Stomach (tissue), 9 donors: Measurements from ENCODE around the gene LMF2. TPM values are rescaled to one million over a fixed set of nuclear protein-coding genes. Genes with fewer than 3 reads are reported as not detected.

Source experiments
- DNase-seq, 2 donors: peaks; one replicate each; pipeline versions ENCODE4 v3.0.0 to v3.0.0-alpha.2; 2013 to 2019
- H3K27ac ChIP-seq, 5 donors: fragments of 200-600 bp in 4 of 5; sonication (generic) in 4 of 5; one replicate each; pipeline ENCODE4 v1.5.1; 2013 to 2019; ENCODE audit warnings: mild to moderate bottlenecking in 1 of 5, moderate library complexity in 1 of 5
- H3K27me3 ChIP-seq, 3 donors: fragments of 200-600 bp; sonication (generic); one replicate each; pipeline ENCODE4 v1.5.1; 2017 to 2019; ENCODE audit warnings: mixed run types in 1 of 3
- H3K36me3 ChIP-seq, 4 donors: fragments of 200-600 bp; sonication (generic); 1 replicate in 3 of 4; 2 replicates in 1 of 4; pipeline ENCODE4 v1.5.1; 2016 to 2019
- H3K4me1 ChIP-seq, 4 donors: fragments of 200-600 bp; sonication (generic); one replicate each; pipeline ENCODE4 v1.5.1; 2016 to 2019
- H3K4me3 ChIP-seq, 4 donors: fragments of 200-600 bp; sonication (generic) in 3 of 4; one replicate each; pipeline ENCODE4 v1.5.1; 2016 to 2019; ENCODE audit warnings: mild to moderate bottlenecking in 1 of 4
- H3K9me3 ChIP-seq, 4 donors: fragments of 200-600 bp; sonication (generic); one replicate each; pipeline ENCODE4 v1.5.1; 2016 to 2019
- CTCF ChIP-seq, 7 experiments: fragments of 450-650 bp in 4 of 7; fragments of 200-600 bp in 3 of 7; sonication (generic) in 3 of 7; IDR thresholded peaks; one replicate each; pipeline ENCODE4 v1.5.1; 2016 to 2019; ENCODE audit warnings: antibody characterized with exemption in 7 of 7, control low read depth in 2 of 7, mild to moderate bottlenecking in 1 of 7
- EP300 ChIP-seq: sonication (generic); formaldehyde crosslinking; IDR thresholded peaks from one replicate; pipeline ENCODE4 v1.6.1; 2017; ENCODE audit warnings: antibody characterized with exemption
- POLR2A ChIP-seq, 4 donors: fragments of 450-650 bp; IDR thresholded peaks; one replicate each; pipeline ENCODE4 v1.6.1; 2016; ENCODE audit warnings: antibody characterized with exemption in 4 of 4, control low read depth in 2 of 4, mild to moderate bottlenecking in 1 of 4, moderate library complexity in 1 of 4
- POLR2AphosphoS5 ChIP-seq, 3 donors: sonication (generic); formaldehyde crosslinking; IDR thresholded peaks; one replicate each; pipeline ENCODE4 v1.6.1; 2016; ENCODE audit warnings: antibody characterized with exemption in 3 of 3
- whole genome bisulfite sequencing, 5 donors: extraction: QIAGEN DNeasy Blood & Tissue Kit in 3 of 5; methylation state at CpG; one replicate each; pipeline versions ENCODE4 v1.1.5 to v1.1.7; 2013 to 2018; 5-methylcytosine and 5-hydroxymethylcytosine counted together
- intact Hi-C: fragments of 100-400 bp; cut with DNase I; formaldehyde crosslinking; loops from one replicate; pipeline ENCODE4 v1.15.1; 2023; ENCODE audit warnings: low total_unique reads
- polyA plus RNA-seq, 3 donors: library from polyadenylated mRNA; stranded (reverse); fragments of 200-250 nt; gene quantifications; one replicate each; pipeline ENCODE4 v1.2.3, GENCODE V29; 2013
- total RNA-seq, 5 donors: library from RNA; depleted of rRNA; stranded (reverse); fragments of >200 nt; gene quantifications; one replicate each; pipeline versions ENCODE4 v1.1.0 to v1.2.3, GENCODE V29; 2014 to 2016
- donor health status: healthy with polysubstance abuse.
- donor health status: Bipolar disorder and iron deficiency.
- donor health status: healthy.

Gene LMF2
- total and polyA plus RNA-seq, 8 donors: 11.9 to 212 (median 52.9) TPM

- no peak overlapping the region for H3K4me3 ChIP-seq
- TF ChIP-seq POLR2AphosphoS5 (IDR thresholded peaks at IDR 0.05): no peak
- no peak for TF ChIP-seq POLR2A (IDR thresholded peaks at IDR 0.05)
- TF ChIP-seq EP300: no peak
- no peak for TF ChIP-seq CTCF (IDR thresholded peaks at IDR 0.05)
- no peaks in the 10 kb centered on the region for H3K27me3 ChIP-seq
- H3K27ac ChIP-seq: no peak overlapping the region
- intact Hi-C loops: no loop called here
- no peaks in the 10 kb centered on the region for H3K9me3 ChIP-seq
- DNase-seq: no peak
- H3K36me3 ChIP-seq: peaks cover 52 to 91% (median 84%) of the 10 kb centered on the region in 4 donors
- 95 to 100% (median 97%) methylated on average over 5 to 8 of the region's 8 CpGs for WGBS, 5 donors
- H3K4me1 ChIP-seq: peaks cover 4 to 15% (median 12%) of the 10 kb centered on the region in 4 donors
Measured at GRCh38 chr22:50519151-50519550, 11.6 kb upstream of the LMF2 start.

GRCh38 chr22:50518606-50519005 is 11.1 kb upstream of the LMF2 start:
- no peak for DNase-seq
- Histone ChIP-seq H3K9me3 (no peaks in the 10 kb centered on the region), H3K27ac (no peak overlapping the region), H3K27me3 (no peaks in the 10 kb centered on the region), H3K4me1 (peaks cover 0 to 10% (median 6%) of the 10 kb centered on the region in 4 donors), H3K4me3 (no peak overlapping the region), H3K36me3 (peaks cover 49 to 86% (median 79%) of the 10 kb centered on the region in 4 donors)
- intact Hi-C loops: no loop called here
- WGBS, 5 donors: 93 to 97% (median 94%) methylated on average over 6 to 7 of the region's 7 CpGs
- no peak for TF ChIP-seq POLR2A (IDR thresholded peaks at IDR 0.05)
- no peak for TF ChIP-seq EP300
- TF ChIP-seq CTCF (IDR thresholded peaks at IDR 0.05): no peak
- no peak for TF ChIP-seq POLR2AphosphoS5 (IDR thresholded peaks at IDR 0.05)

GRCh38 chr22:50517495-50518260 is 10.2 kb upstream of the LMF2 start:
- H3K36me3 ChIP-seq: peaks cover 39 to 76% (median 70%) of the 10 kb centered on the region in 4 donors
- H3K9me3 ChIP-seq: no peaks in the 10 kb centered on the region
- TF ChIP-seq CTCF (IDR thresholded peaks at IDR 0.05) (no peak), POLR2A (IDR thresholded peaks at IDR 0.05) (no peak), EP300 (no peak), POLR2AphosphoS5 (IDR thresholded peaks at IDR 0.05) (no peak)

GRCh38 chr22:50516891-50517290 is 9.4 kb upstream of the LMF2 start:
- Histone ChIP-seq H3K9me3 (no peaks in the 10 kb centered on the region), H3K36me3 (peaks cover 32 to 72% (median 65%) of the 10 kb centered on the region in 4 donors), H3K27ac (no peak overlapping the region), H3K4me3 (no peak overlapping the region), H3K4me1 (peaks cover 0 to 4% (median 2%) of the 10 kb centered on the region in 4 donors), H3K27me3 (no peaks in the 10 kb centered on the region)
- no peak for DNase-seq
- TF ChIP-seq EP300 (no peak), POLR2A (IDR thresholded peaks at IDR 0.05) (no peak), POLR2AphosphoS5 (IDR thresholded peaks at IDR 0.05) (no peak), CTCF (IDR thresholded peaks at IDR 0.05) (no peak)
- intact Hi-C loops: no loop called here
- 83 to 88% (median 85%) methylated on average over 15 to 16 of the region's 16 CpGs for WGBS, 5 donors

More at GRCh38 chr22:50517495-50518260, 10.2 kb upstream of the LMF2 start:
- no peak overlapping the region for H3K27ac ChIP-seq
- peaks cover 0 to 4% (median 0%) of the 10 kb centered on the region in 4 donors for H3K4me1 ChIP-seq
- WGBS, 5 donors: 77 to 89% (median 82%) methylated on average over 11 to 20 of the region's 20 CpGs
- no peaks in the 10 kb centered on the region for H3K27me3 ChIP-seq
- no peak overlapping the region for H3K4me3 ChIP-seq
- intact Hi-C loops: no loop called here
- no peak for DNase-seq
